Measurements from ENCODE around the gene ALG5. TPM values are rescaled to one million over a fixed set of nuclear protein-coding genes. Genes with fewer than 3 reads are reported as not detected.

The ALG5 gene
- total and polyA plus RNA-seq, 2 of the 4 experiments (the other 2 are of a cell fraction): 19.4 to 21.9 TPM

DNA sequence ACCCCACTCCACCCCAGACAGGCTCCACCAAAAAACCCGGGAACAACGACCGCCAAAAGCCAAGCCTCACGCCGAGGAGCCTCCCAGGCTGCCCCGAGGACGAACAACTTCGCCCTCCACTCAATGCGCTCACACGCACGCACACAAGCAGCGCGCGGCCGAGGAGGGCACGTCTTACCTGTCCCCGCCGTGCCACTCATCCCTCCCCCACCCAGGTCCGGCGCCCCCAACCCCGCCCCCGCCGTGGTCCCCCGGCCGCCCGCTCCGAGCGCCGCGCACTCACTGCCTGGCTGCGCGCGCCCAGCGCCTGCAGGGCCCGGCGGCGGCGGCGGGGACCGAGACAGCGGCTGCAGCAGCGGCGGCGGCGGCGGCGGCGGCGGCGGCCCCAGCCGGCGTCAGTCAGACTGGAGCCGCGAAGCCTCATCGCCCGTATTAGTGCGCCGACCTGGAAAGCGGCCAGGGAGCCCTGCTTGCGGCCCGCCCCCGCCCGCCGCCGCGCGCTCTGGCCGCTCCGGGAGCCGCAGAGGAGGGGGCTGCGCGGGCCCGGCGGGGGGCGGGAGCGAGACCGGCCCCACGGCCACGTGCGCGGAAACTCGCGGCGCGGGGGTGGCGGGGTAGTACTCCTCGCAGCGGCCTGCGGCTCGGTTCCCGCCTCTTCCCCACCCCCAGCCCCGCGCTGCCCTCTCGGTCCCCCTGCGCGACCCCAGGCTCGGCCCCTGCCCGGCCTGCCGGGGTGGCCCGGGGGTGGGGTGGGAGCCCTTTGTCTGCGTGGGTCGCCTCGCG is 79.1 kb downstream of the ALG5 start, which contains the start of gene SMAD9:
SMAD9 (minus strand) TSS at position 406 of the 783 bp plus-strand sequence. CDS start 40,549 bp downstream, outside the sequence.
- Histone ChIP-seq H4K5ac (ENCODE audit: low read depth, low read length) (peak within 1 kb of the TSS; percentile 64), H3K9ac (ENCODE audit: low read depth, low read length) (peak within 1 kb of the TSS; percentile 89), H2BK15ac (ENCODE audit: low read depth, low read length) (peak within 1 kb of the TSS; percentile 45; the same call in 1 of the 3 replicates), H3K14ac (replicated peaks; ENCODE audit: low read depth, low read length) (peak within 1 kb of the TSS; percentile 80), H2AK5ac (ENCODE audit: low read depth, low read length) (peak within 1 kb of the TSS; percentile 25; the same call in 1 of the 2 replicates), H3K4me2 (ENCODE audit: low read depth, low read length) (peak within 1 kb of the TSS; percentile 83), H2AK9ac (replicated peaks; ENCODE audit: low read depth, low read length, poor library complexity) (peak within 1 kb of the TSS; percentile 30), H2BK20ac (ENCODE audit: low read depth, low read length) (peak within 1 kb of the TSS; percentile 76), H3K27ac (ENCODE audit: insufficient read depth, low read length) (peak within 1 kb of the TSS; percentile 79), H4K20me1 (ENCODE audit: insufficient read depth, low read length) (peaks cover 5% of the 10 kb centered on the region; the same call in 1 of the 2 replicates), H3K4ac (ENCODE audit: low read depth, low read length) (peak within 1 kb of the TSS; percentile 79), H3K4me3 (ENCODE audit: insufficient read depth, low read depth, low read length) (peak within 1 kb of the TSS; percentile 78), H3K23ac (ENCODE audit: low read depth, low read length) (peak within 1 kb of the TSS; percentile 86), H3K18ac (ENCODE audit: low read depth, low read length) (peak within 1 kb of the TSS; percentile 58), H2AFZ (replicated peaks; ENCODE audit: low read length, poor library complexity) (peak within 1 kb of the TSS; percentile 92), H3K9me1 (ENCODE audit: insufficient read depth, low read length) (peaks cover 9% of the 10 kb centered on the region), H3K4me1 (ENCODE audit: control insufficient read depth, insufficient read depth, low read length) (peaks cover 8% of the 10 kb centered on the region), H4K91ac (ENCODE audit: insufficient read depth, low read depth, low read length) (peak within 1 kb of the TSS; percentile 77), H3K56ac (ENCODE audit: extremely low read depth, insufficient read depth, low read length) (peak within 1 kb of the TSS; percentile 84), H3K79me1 (ENCODE audit: low read depth in 1 of 2, low read length in 2 of 2) (peaks cover 9 to 26% of the 10 kb centered on the region in 2 experiments; a peak in 3 of 4 replicates), H2BK5ac (ENCODE audit: low read depth, low read length, poor library complexity, severe bottlenecking) (peak within 1 kb of the TSS; percentile 82), H4K8ac (ENCODE audit: low read depth in 2 of 2, low read length in 2 of 2) (peak within 1 kb of the TSS; percentile 4 to 76; a peak in 1 of 4 replicates), H3K9me3 (ENCODE audit: control insufficient read depth, insufficient read depth, low read length) (no peaks in the 10 kb centered on the region), H3K27me3 (ENCODE audit: control insufficient read depth, insufficient read depth, low read length) (no peaks in the 10 kb centered on the region), H2BK120ac (ENCODE audit: low read depth, low read length) (peak within 1 kb of the TSS; percentile 85), H3K36me3 (ENCODE audit: control insufficient read depth, insufficient read depth, low read length) (no peaks in the 10 kb centered on the region)
- DNase-seq (peak; percentile 67), ATAC-seq (ENCODE audit: low read depth) (peak; percentile 66)
- ChIA-PET CTCF (no interaction called here), POLR2A (ENCODE audit: unreplicated experiment) (no interaction called here)
- in situ Hi-C loops (cut with MboI; ENCODE audit: low sequenced_read_pairs): no loop called here
- intact Hi-C loops (cut with micrococcal nuclease): loop anchor here (2.0 to 5.0 kb wide), 2 partner anchors 38 to 61 kb away; no protein-coding TSS in a partner anchor
- dilution Hi-C loops (cut with HindIII; ENCODE audit: low sequenced_read_pairs, unreplicated experiment): no loop called here
- TF ChIP-seq RCOR1 (IDR thresholded peaks at IDR 0.05; ENCODE audit: insufficient replicate concordance, low read length) (no peak), MAZ (IDR thresholded peaks at IDR 0.05; ENCODE audit: borderline replicate concordance, low read depth, low read length) (peak; percentile 61; the same call in 1 of the 2 replicates)
- TF ChIP-seq, protein P1, sequence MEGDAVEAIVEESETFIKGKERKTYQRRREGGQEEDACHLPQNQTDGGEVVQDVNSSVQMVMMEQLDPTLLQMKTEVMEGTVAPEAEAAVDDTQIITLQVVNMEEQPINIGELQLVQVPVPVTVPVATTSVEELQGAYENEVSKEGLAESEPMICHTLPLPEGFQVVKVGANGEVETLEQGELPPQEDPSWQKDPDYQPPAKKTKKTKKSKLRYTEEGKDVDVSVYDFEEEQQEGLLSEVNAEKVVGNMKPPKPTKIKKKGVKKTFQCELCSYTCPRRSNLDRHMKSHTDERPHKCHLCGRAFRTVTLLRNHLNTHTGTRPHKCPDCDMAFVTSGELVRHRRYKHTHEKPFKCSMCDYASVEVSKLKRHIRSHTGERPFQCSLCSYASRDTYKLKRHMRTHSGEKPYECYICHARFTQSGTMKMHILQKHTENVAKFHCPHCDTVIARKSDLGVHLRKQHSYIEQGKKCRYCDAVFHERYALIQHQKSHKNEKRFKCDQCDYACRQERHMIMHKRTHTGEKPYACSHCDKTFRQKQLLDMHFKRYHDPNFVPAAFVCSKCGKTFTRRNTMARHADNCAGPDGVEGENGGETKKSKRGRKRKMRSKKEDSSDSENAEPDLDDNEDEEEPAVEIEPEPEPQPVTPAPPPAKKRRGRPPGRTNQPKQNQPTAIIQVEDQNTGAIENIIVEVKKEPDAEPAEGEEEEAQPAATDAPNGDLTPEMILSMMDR (conservative IDR thresholded peaks at IDR 0.05; ENCODE audit: low read depth, low read length): no peak
- 0% methylated on average over 24 of the region's 104 CpGs; no CpG with 5 or more reads in 1 of the 2 experiments for WGBS, 2 experiments (ENCODE audit: extremely low coverage in 2 of 2, insufficient read length in 1 of 2)
- BruUV-seq (replicated peaks): no TSS peak

All from IMR-90 (cell line).